AG04450 (cell line): Measurements from ENCODE around the gene KIAA1328. TPM values are rescaled to one million over a fixed set of nuclear protein-coding genes. Genes with fewer than 3 reads are reported as not detected.
"Not testable (repeated sequence)": the region's sequence is repeated elsewhere in the genome, so short reads cannot be mapped to it uniquely, and the experiment has no call there.

Experiments used
- CTCF ChIA-PET: fragments of 300-600, 350-600 bp; formaldehyde crosslinking; extraction: SDS; loops from one replicate; lab custom pipeline; 2022; ENCODE audit warnings: antibody characterized with exemption, inconsistent platforms; lab: Charles Lee
- POLR2A ChIA-PET: fragments of 350-600 bp; formaldehyde crosslinking; extraction: SDS; loops from one replicate; lab custom pipeline; 2021; ENCODE audit warnings: antibody characterized with exemption, inconsistent platforms; lab: Yijun Ruan, JAX
- DNase-seq: peaks from one replicate; pipeline ENCODE4 v3.0.0-alpha.2; 2011; ENCODE audit warnings: low read depth, low spot score
- H3K27ac ChIP-seq: one replicate; pipeline ENCODE4 v1.5.1; 2012; ENCODE audit warnings: low read depth, low read length, control low read depth
- H3K27me3 ChIP-seq: one replicate; pipeline ENCODE4 v1.6.0; 2012; ENCODE audit warnings: low read length; ENCODE audit not compliant: control insufficient read depth, insufficient read depth
- H3K4me3 ChIP-seq: 2 replicates; pipeline ENCODE4 v1.5.1; 2011; ENCODE audit warnings: mild to moderate bottlenecking, low read depth, low read length, control low read depth
- H3K9me3 ChIP-seq: 2 replicates; pipeline ENCODE4 v1.5.1; 2012; ENCODE audit warnings: low read length; ENCODE audit not compliant: control insufficient read depth, insufficient read depth
- polyA plus RNA-seq: library from polyadenylated mRNA; depleted of rRNA; stranded (reverse); fragments of >200 nt; gene quantifications from 2 replicates; pipeline ENCODE4 v1.2.3, GENCODE V29; 2011
- TF ChIP-seq, protein P1 (sequence below): IDR thresholded peaks from 2 replicates; pipeline ENCODE4 v1.5.1; 2011; ENCODE audit warnings: low read depth, low read length, control low read depth, inconsistent platforms

The KIAA1328 gene
- polyA plus RNA-seq, 1 experiment: 3.9 TPM

DNA sequence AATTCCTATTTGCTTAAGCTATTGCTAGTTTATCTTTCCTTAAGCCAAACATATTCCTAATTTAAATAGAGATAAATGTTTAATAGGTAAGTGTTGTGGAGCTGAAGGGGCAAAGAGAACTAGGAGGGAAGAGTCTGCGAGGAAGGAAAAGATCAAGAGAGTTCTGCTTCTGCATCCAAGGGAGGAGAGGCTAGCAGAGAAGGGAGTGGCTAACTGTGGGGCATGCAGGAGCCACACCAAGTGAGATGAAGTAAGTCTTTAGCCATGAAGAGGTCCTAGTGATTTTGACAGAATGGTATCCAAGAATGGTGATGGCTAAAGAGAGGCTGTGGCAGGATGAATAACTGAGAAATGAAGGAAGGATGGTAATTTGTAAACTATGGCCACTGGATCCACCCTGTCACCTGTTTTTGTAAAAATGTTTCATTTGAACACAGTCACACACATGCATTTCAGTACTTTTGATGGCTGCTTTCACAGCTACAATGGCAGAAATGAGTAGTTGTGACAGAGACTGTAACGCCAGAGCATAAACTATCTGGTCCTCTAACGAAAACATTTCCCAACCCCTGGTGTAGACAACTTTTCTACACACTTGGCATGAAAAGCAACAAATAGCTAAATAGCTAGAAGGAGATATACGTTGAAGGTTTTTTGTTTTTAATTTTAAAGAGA, 15.7 kb upstream of the KIAA1328 start:
- CTCF ChIA-PET: interaction anchor here (1.1 kb wide), 1 partner anchor 795 kb away, joined by 3 read pairs; no protein-coding TSS in a partner anchor
- Histone ChIP-seq H3K4me3 (no peak overlapping the region), H3K27ac (no peak overlapping the region), H3K9me3 (no peaks in the 10 kb centered on the region), H3K27me3 (no peaks in the 10 kb centered on the region)
- POLR2A ChIA-PET: interaction anchor here (1.4 kb wide), 1 partner anchor 16 kb away, joined by 3 read pairs; the partner anchor contains the start of genes KIAA1328 and TPGS2
- no peak for DNase-seq
- TF ChIP-seq, protein P1, sequence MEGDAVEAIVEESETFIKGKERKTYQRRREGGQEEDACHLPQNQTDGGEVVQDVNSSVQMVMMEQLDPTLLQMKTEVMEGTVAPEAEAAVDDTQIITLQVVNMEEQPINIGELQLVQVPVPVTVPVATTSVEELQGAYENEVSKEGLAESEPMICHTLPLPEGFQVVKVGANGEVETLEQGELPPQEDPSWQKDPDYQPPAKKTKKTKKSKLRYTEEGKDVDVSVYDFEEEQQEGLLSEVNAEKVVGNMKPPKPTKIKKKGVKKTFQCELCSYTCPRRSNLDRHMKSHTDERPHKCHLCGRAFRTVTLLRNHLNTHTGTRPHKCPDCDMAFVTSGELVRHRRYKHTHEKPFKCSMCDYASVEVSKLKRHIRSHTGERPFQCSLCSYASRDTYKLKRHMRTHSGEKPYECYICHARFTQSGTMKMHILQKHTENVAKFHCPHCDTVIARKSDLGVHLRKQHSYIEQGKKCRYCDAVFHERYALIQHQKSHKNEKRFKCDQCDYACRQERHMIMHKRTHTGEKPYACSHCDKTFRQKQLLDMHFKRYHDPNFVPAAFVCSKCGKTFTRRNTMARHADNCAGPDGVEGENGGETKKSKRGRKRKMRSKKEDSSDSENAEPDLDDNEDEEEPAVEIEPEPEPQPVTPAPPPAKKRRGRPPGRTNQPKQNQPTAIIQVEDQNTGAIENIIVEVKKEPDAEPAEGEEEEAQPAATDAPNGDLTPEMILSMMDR: no peak

- no peak overlapping the region for H3K4me3 ChIP-seq
- DNase-seq: no peak
- no peaks in the 10 kb centered on the region for H3K9me3 ChIP-seq
- H3K27me3 ChIP-seq: no peaks in the 10 kb centered on the region
- H3K27ac ChIP-seq: no peak overlapping the region
- TF ChIP-seq, protein P1: no peak
- CTCF ChIA-PET: interaction anchor here (1.1 kb wide), 1 partner anchor 126 kb away, joined by 4 read pairs; no protein-coding TSS in a partner anchor
- POLR2A ChIA-PET: interaction anchor here (1.4 kb wide), 1 partner anchor 15 kb away, joined by 3 read pairs; the partner anchor contains the start of genes KIAA1328 and TPGS2
Observed at GRCh38 chr18:36813824-36814223, 15.1 kb upstream of the KIAA1328 start.

- CTCF ChIA-PET: interaction anchor here (1.1 kb wide), 1 partner anchor 127 kb away, joined by 4 read pairs; no protein-coding TSS in a partner anchor
- DNase-seq: no peak
Observed at GRCh38 chr18:36814994-36815393, 13.9 kb upstream of the KIAA1328 start.

DNA sequence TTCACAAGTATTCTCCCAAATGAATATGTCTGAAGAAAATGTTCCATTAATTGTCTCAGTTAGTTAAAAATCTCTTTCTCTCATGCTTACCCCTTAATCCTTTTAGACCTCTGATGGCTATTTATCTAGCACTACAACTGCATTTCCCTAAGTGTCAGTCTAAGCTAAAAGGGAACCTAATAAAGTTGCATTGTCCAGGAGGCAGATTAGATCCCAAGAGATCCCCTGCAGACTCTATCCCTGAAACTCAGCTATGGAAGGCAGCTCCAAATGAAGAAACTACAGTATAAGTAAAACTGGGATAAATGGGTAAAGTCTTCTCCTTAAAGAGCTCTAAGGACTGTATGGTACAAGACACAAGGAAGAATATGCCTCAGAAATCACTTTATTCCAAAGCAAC, 12.8 kb upstream of the KIAA1328 start:
- CTCF ChIA-PET, POLR2A ChIA-PET: not testable (repeated sequence)

More at GRCh38 chr18:36814994-36815393, 13.9 kb upstream of the KIAA1328 start:
- POLR2A ChIA-PET: no interaction called here
- TF ChIP-seq, protein P1: no peak
- Histone ChIP-seq H3K27me3 (no peaks in the 10 kb centered on the region), H3K4me3 (no peak overlapping the region), H3K9me3 (no peaks in the 10 kb centered on the region), H3K27ac (no peak overlapping the region)

GRCh38 chr18:36817039-36817438, 11.9 kb upstream of the KIAA1328 start:
- Histone ChIP-seq H3K27me3 (no peaks in the 10 kb centered on the region), H3K27ac (no peak overlapping the region), H3K9me3 (no peaks in the 10 kb centered on the region), H3K4me3 (no peak overlapping the region)
- CTCF ChIA-PET: no interaction called here
- POLR2A ChIA-PET: no interaction called here
- DNase-seq: no peak
- TF ChIP-seq, protein P1: no peak

More for the DNA sequence above, 12.8 kb upstream of the KIAA1328 start:
- not testable (repeated sequence) for H3K27ac ChIP-seq, H3K27me3 ChIP-seq, H3K4me3 ChIP-seq, DNase-seq, H3K9me3 ChIP-seq
